HepG2 (cell line): ENCODE measurements around the gene CEP250. TPM values are rescaled to one million over a fixed set of nuclear protein-coding genes. Genes with fewer than 3 reads are reported as not detected.
A peak's percentile ranks its signal among the peaks of the same experiment; 100 is the strongest.

Experiments
- ARID2 ChIP-seq: sonication (generic); formaldehyde crosslinking; IDR thresholded peaks from 2 replicates; pipeline ENCODE4 v1.8.1; 2022; ENCODE audit warnings: mild to moderate bottlenecking, missing genetic modification reagents, borderline replicate concordance
- ASH2L ChIP-seq: fragments of 300-600, 200-600 bp; sonication (generic); IDR thresholded peaks from 2 replicates; pipeline ENCODE4 v1.7.0; 2017; ENCODE audit warnings: low read depth, mild to moderate bottlenecking, moderate library complexity, mixed read lengths, low read length; ENCODE audit not compliant: insufficient read length
- CCDC6 ChIP-seq: sonication (generic); formaldehyde crosslinking; IDR thresholded peaks from 2 replicates; pipeline ENCODE4 v1.8.1; 2022; ENCODE audit warnings: mild to moderate bottlenecking, missing genetic modification reagents, moderate library complexity
- HOXA3 ChIP-seq: sonication (generic); formaldehyde crosslinking; IDR thresholded peaks from 2 replicates; pipeline ENCODE4 v1.5.0; 2020; ENCODE audit warnings: missing genetic modification reagents
- HOXD1 ChIP-seq: sonication (generic); formaldehyde crosslinking; IDR thresholded peaks from 2 replicates; pipeline ENCODE4 v1.5.0; 2020; ENCODE audit warnings: missing genetic modification reagents
- JARID2 ChIP-seq: sonication (generic); formaldehyde crosslinking; IDR thresholded peaks from 2 replicates; pipeline ENCODE4 v1.8.1; 2023; ENCODE audit warnings: missing genetic modification reagents, inconsistent platforms; ENCODE audit not compliant: insufficient replicate concordance
- MTA3 ChIP-seq: sonication (generic); formaldehyde crosslinking; IDR thresholded peaks from 2 replicates; pipeline ENCODE4 v1.4.0; 2020; ENCODE audit warnings: missing genetic modification reagents
- MTF1 ChIP-seq: sonication (generic); formaldehyde crosslinking; IDR thresholded peaks from 2 replicates; pipeline ENCODE4 v1.5.0; 2020; ENCODE audit warnings: missing genetic modification reagents
- NFRKB ChIP-seq: fragments of 450-650 bp; IDR thresholded peaks from 2 replicates; pipeline ENCODE4 v1.6.1; 2017
- POLR2A ChIP-seq, 2 experiments: IDR thresholded peaks; 2 replicates each; pipeline ENCODE4 v1.6.1; 2011; ENCODE audit warnings: low read depth in 2 of 2, low read length in 2 of 2, mild to moderate bottlenecking in 1 of 2, moderate library complexity in 1 of 2; ENCODE audit not compliant: insufficient read depth in 1 of 2
- SMYD3 ChIP-seq: sonication (generic); formaldehyde crosslinking; IDR thresholded peaks from 2 replicates; pipeline ENCODE4 v1.8.1; 2023; ENCODE audit warnings: mild to moderate bottlenecking, missing genetic modification reagents
- SSRP1 ChIP-seq: IDR thresholded peaks from 2 replicates; pipeline ENCODE4 v1.6.1; 2016; ENCODE audit warnings: control low read depth
- STAG1 ChIP-seq: sonication (generic); formaldehyde crosslinking; IDR thresholded peaks from 2 replicates; pipeline ENCODE4 v1.4.0; 2020; ENCODE audit warnings: missing genetic modification reagents
- YEATS4 ChIP-seq: sonication (generic); formaldehyde crosslinking; IDR thresholded peaks from 2 replicates; pipeline ENCODE4 v1.4.0; 2020; ENCODE audit warnings: missing genetic modification reagents, borderline replicate concordance
- ZBTB3 ChIP-seq: sonication (generic); formaldehyde crosslinking; IDR thresholded peaks from 2 replicates; pipeline ENCODE4 v1.4.0; 2020; ENCODE audit warnings: low read depth, mild to moderate bottlenecking, moderate library complexity, missing genetic modification reagents, borderline replicate concordance
- ZMYM3 ChIP-seq: sonication (generic); formaldehyde crosslinking; IDR thresholded peaks from 2 replicates; pipeline ENCODE4 v1.5.1; 2020; ENCODE audit warnings: mild to moderate bottlenecking, missing genetic modification reagents
- ZNF317 ChIP-seq: sonication (generic); formaldehyde crosslinking; IDR thresholded peaks from 2 replicates; pipeline ENCODE4 v1.5.0; 2020; ENCODE audit warnings: mild to moderate bottlenecking, missing genetic modification reagents
- ZNF441 ChIP-seq: sonication (generic); formaldehyde crosslinking; IDR thresholded peaks from 2 replicates; pipeline ENCODE4 v1.7.0; 2021; ENCODE audit warnings: missing genetic modification reagents, borderline replicate concordance
- ZNF615 ChIP-seq: sonication (generic); formaldehyde crosslinking; IDR thresholded peaks from 2 replicates; pipeline ENCODE4 v1.5.0; 2020; ENCODE audit warnings: mild to moderate bottlenecking, missing genetic modification reagents, borderline replicate concordance
- ZNF75D ChIP-seq: sonication (generic); formaldehyde crosslinking; IDR thresholded peaks from 2 replicates; pipeline ENCODE4 v1.8.1; 2023; ENCODE audit warnings: missing genetic modification reagents, mild to moderate bottlenecking, borderline replicate concordance
- ZSCAN22 ChIP-seq: sonication (generic); formaldehyde crosslinking; IDR thresholded peaks from 2 replicates; pipeline ENCODE4 v1.4.0; 2020; ENCODE audit warnings: mild to moderate bottlenecking, missing genetic modification reagents
- polyA plus RNA-seq, 8 experiments: library from polyadenylated mRNA; depleted of rRNA in 3 of 8; stranded (reverse) in 7 of 8; unstranded in 1 of 8; fragments of >200 nt; fragmentation: Illumina TruSeq in 4 of 8; extraction: Trizol in 4 of 8; gene quantifications; 2 replicates each; pipeline versions ENCODE4 v1.2.1 to v1.2.3, GENCODE V29; 2011 to 2016; ENCODE audit warnings: low read depth in 4 of 8, missing spikeins in 1 of 8, mixed read lengths in 1 of 8; ENCODE audit not compliant: insufficient read depth in 1 of 8
- total RNA-seq, 5 experiments: library from RNA; depleted of rRNA; stranded (reverse); fragments of >200 nt; fragmentation: Illumina TruSeq; extraction: Trizol; gene quantifications; 2 replicates each; pipeline ENCODE4 v1.2.3, GENCODE V29; 2016; ENCODE audit warnings: low read depth in 1 of 5
- TF ChIP-seq, protein P1 (sequence below): sonication (generic); formaldehyde crosslinking; conservative IDR thresholded peaks from 2 replicates; pipeline ENCODE4 v1.8.0; 2022; ENCODE audit warnings: low read depth, missing genetic modification reagents
- TF ChIP-seq, protein P2 (sequence below): sonication (generic); formaldehyde crosslinking; IDR thresholded peaks from 2 replicates; pipeline ENCODE4 v1.8.0; 2022; ENCODE audit warnings: missing genetic modification reagents, low read depth, mild to moderate bottlenecking, borderline replicate concordance
- TF ChIP-seq, protein P3 (sequence below): sonication (generic); formaldehyde crosslinking; IDR thresholded peaks from 2 replicates; pipeline ENCODE4 v1.4.0; 2020; ENCODE audit warnings: mild to moderate bottlenecking, low read depth, missing genetic modification reagents
- TF ChIP-seq, protein P4 (sequence below): sonication (generic); formaldehyde crosslinking; IDR thresholded peaks from 2 replicates; pipeline ENCODE4 v1.4.0; 2020; ENCODE audit warnings: missing genetic modification reagents
- TF ChIP-seq, protein P5 (sequence below): sonication (generic); formaldehyde crosslinking; IDR thresholded peaks from 2 replicates; pipeline ENCODE4 v1.8.0; 2022; ENCODE audit warnings: mild to moderate bottlenecking, missing genetic modification reagents, moderate library complexity

CEP250 gene
- total and polyA plus RNA-seq, 2 of the 13 experiments (the other 11 are each of a cell fraction or from before 2014, with no cell fraction given), result 28.8 to 55.3 TPM

DNA sequence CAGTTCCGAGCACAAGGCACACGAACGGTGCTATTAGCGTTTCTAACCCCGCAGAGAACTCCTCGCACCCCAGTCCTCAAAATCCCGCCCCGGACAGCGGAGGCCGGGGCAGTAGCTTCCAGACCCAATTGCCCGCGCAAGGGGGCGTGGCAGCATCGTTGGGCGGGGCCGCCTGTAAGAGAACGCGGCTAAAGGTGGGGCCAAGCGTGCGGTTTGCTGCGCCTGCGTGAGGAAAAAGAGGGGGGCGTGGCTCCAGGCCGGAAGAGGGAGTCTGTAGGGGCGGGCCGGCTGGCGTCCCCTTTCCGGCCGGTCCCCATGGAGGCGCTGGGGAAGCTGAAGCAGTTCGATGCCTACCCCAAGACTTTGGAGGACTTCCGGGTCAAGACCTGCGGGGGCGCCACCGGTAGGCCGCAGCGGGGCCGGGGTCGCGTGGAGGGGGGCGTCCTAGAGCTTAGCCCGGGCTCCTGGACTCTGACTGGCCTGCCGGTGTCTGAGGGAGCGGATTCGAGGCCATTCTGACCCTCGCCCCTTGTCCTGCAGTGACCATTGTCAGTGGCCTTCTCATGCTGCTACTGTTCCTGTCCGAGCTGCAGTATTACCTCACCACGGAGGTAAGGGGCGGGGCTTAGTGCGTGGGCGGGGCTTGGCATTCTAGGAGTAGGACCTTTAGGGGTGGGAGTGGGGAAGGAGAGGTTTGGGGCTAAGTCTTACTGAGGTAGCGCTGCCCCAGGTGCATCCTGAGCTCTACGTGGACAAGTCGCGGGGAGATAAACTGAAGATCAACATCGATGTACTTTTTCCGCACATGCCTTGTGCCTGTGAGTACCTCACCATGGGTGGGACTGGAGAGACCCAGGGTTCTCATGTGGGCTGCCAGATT, 86.6 kb downstream of the CEP250 start, which contains the start of gene ERGIC3 (continued):
- TF ChIP-seq, protein P1, sequence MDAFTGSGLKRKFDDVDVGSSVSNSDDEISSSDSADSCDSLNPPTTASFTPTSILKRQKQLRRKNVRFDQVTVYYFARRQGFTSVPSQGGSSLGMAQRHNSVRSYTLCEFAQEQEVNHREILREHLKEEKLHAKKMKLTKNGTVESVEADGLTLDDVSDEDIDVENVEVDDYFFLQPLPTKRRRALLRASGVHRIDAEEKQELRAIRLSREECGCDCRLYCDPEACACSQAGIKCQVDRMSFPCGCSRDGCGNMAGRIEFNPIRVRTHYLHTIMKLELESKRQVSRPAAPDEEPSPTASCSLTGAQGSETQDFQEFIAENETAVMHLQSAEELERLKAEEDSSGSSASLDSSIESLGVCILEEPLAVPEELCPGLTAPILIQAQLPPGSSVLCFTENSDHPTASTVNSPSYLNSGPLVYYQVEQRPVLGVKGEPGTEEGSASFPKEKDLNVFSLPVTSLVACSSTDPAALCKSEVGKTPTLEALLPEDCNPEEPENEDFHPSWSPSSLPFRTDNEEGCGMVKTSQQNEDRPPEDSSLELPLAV, result no peak
- TF ChIP-seq CCDC6 (CRISPR knock-in tag), result peak; percentile 81
- no peak; the same call in none of the 2 replicates for TF ChIP-seq HOXD1
- TF ChIP-seq, protein P2, sequence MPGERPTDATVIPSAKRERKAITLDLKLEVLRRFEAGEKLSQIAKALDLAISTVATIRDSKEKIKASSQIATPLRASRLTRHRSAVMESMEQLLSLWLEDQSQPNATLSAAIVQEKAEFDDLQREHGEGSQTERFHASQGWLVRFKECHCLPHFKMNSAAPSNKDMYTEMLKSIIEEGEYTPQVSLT (CRISPR knock-in tag), result peak; percentile 77; the same call in 1 of the 2 replicates
- TF ChIP-seq, protein P3, sequence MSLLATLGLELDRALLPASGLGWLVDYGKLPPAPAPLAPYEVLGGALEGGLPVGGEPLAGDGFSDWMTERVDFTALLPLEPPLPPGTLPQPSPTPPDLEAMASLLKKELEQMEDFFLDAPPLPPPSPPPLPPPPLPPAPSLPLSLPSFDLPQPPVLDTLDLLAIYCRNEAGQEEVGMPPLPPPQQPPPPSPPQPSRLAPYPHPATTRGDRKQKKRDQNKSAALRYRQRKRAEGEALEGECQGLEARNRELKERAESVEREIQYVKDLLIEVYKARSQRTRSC (CRISPR knock-in tag), result no peak
- TF ChIP-seq ZNF441 (CRISPR knock-in tag), result peak; percentile 95
- TF ChIP-seq ZBTB3, result no peak
- peak; percentile 52; the same call in 1 of the 2 replicates for TF ChIP-seq ZNF317
- TF ChIP-seq NFRKB, result peak; percentile 35; the same call in 1 of the 2 replicates
- TF ChIP-seq STAG1, result no peak
- no peak for TF ChIP-seq ARID2 (CRISPR knock-in tag)
- TF ChIP-seq SMYD3 (CRISPR knock-in tag), result peak; percentile 72; the same call in 1 of the 2 replicates
- no peak for TF ChIP-seq MTF1
- peak; percentile 87 for TF ChIP-seq ASH2L
- TF ChIP-seq ZSCAN22 (CRISPR knock-in tag), result no peak
- TF ChIP-seq POLR2A (IDR thresholded peaks at IDR 0.05; ENCODE audit: insufficient read depth in 1 of 2, low read depth in 2 of 2, low read length in 2 of 2), result peak; percentile 82 to 92
- no peak for TF ChIP-seq MTA3 (CRISPR knock-in tag)
- peak; percentile 95 for TF ChIP-seq JARID2 (CRISPR knock-in tag)
- TF ChIP-seq HOXA3 (CRISPR knock-in tag), result peak; percentile 68
- TF ChIP-seq SSRP1 (CRISPR knock-in tag), result no peak
- TF ChIP-seq ZMYM3 (CRISPR knock-in tag), result peak; percentile 47
- peak; percentile 90; the same call in 1 of the 2 replicates for TF ChIP-seq ZNF615 (CRISPR knock-in tag)
- TF ChIP-seq ZNF75D (CRISPR knock-in tag), result no peak; the same call in 1 of the 2 replicates
- peak; percentile 91 for TF ChIP-seq YEATS4
- TF ChIP-seq, protein P4, sequence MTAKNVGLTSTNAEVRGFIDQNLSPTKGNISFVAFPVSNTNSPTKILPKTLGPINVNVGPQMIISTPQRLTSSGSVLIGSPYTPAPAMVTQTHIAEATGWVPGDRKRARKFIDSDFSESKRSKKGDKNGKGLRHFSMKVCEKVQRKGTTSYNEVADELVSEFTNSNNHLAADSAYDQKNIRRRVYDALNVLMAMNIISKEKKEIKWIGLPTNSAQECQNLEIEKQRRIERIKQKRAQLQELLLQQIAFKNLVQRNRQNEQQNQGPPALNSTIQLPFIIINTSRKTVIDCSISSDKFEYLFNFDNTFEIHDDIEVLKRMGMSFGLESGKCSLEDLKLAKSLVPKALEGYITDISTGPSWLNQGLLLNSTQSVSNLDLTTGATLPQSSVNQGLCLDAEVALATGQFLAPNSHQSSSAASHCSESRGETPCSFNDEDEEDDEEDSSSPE (CRISPR knock-in tag), result peak; percentile 97
- TF ChIP-seq, protein P5, sequence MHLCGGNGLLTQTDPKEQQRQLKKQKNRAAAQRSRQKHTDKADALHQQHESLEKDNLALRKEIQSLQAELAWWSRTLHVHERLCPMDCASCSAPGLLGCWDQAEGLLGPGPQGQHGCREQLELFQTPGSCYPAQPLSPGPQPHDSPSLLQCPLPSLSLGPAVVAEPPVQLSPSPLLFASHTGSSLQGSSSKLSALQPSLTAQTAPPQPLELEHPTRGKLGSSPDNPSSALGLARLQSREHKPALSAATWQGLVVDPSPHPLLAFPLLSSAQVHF (CRISPR knock-in tag), result 0 out of 2 replicates have a peak, but pooled peaks have one; percentile 26
